WTC11 (cell line): ENCODE data around the gene LGI4.
A peak's percentile ranks its signal among the peaks of the same experiment; 100 is the strongest.

Experiments used
- NFYB ChIP-seq: sonication (generic); formaldehyde crosslinking; conservative IDR thresholded peaks from 2 replicates; pipeline ENCODE4 v1.8.0; 2022; ENCODE audit warnings: low read depth, missing genetic modification reagents
- NR1H2 ChIP-seq: sonication (generic); formaldehyde crosslinking; IDR thresholded peaks from 2 replicates; pipeline ENCODE4 v1.9.0; 2021; ENCODE audit warnings: mild to moderate bottlenecking, moderate library complexity, missing genetic modification reagents
- SMAD4 ChIP-seq: sonication (generic); formaldehyde crosslinking; IDR thresholded peaks from 2 replicates; pipeline ENCODE4 v1.8.0; 2022; ENCODE audit warnings: mild to moderate bottlenecking, missing genetic modification reagents
- TP53 ChIP-seq: sonication (generic); formaldehyde crosslinking; IDR thresholded peaks from 2 replicates; pipeline ENCODE4 v1.8.1; 2023; ENCODE audit warnings: mild to moderate bottlenecking, missing genetic modification reagents
- TF ChIP-seq, protein P1 (sequence below): fragments of 200-600 bp; IDR thresholded peaks from 2 replicates; pipeline ENCODE4 v1.8.0; 2022; ENCODE audit warnings: antibody characterized with exemption
- TF ChIP-seq, protein P2 (sequence below): sonication (generic); formaldehyde crosslinking; IDR thresholded peaks from 2 replicates; pipeline ENCODE4 v1.8.0; 2022; ENCODE audit warnings: mild to moderate bottlenecking, missing genetic modification reagents
- TF ChIP-seq, protein P3 (sequence below): sonication (generic); formaldehyde crosslinking; IDR thresholded peaks from 2 replicates; pipeline ENCODE4 v1.8.0; 2022; ENCODE audit warnings: mild to moderate bottlenecking, missing genetic modification reagents
- TF ChIP-seq, protein P4 (sequence below): sonication (generic); formaldehyde crosslinking; IDR thresholded peaks from 2 replicates; pipeline ENCODE4 v1.8.1; 2022; ENCODE audit warnings: low read depth, missing genetic modification reagents, borderline replicate concordance
- TF ChIP-seq, protein P5 (sequence below): fragments of 250-450 bp; sonication (Bioruptor Pico); IDR thresholded peaks from 2 replicates; pipeline ENCODE4 v1.9.0; 2021; ENCODE audit warnings: moderate library complexity, mild to moderate bottlenecking, inconsistent platforms, borderline replicate concordance
- TF ChIP-seq, protein P6 (sequence below): sonication (generic); formaldehyde crosslinking; IDR thresholded peaks from 2 replicates; pipeline ENCODE4 v1.8.0; 2023; ENCODE audit warnings: missing genetic modification reagents, mild to moderate bottlenecking, borderline replicate concordance
- TF ChIP-seq, protein P7 (sequence below): sonication (generic); formaldehyde crosslinking; IDR thresholded peaks from 2 replicates; pipeline ENCODE4 v1.8.1; 2022; ENCODE audit warnings: low read depth, mild to moderate bottlenecking, moderate library complexity, missing genetic modification reagents, borderline replicate concordance
- TF ChIP-seq, protein P8 (sequence below): fragments of 250-450 bp; sonication (Bioruptor Pico); conservative IDR thresholded peaks from 2 replicates; pipeline ENCODE4 v1.9.0; 2021; ENCODE audit warnings: mild to moderate bottlenecking
- TF ChIP-seq, protein P9 (sequence below): sonication (generic); formaldehyde crosslinking; conservative IDR thresholded peaks from 2 replicates; pipeline ENCODE4 v1.8.1; 2022; ENCODE audit warnings: mild to moderate bottlenecking, missing genetic modification reagents

DNA sequence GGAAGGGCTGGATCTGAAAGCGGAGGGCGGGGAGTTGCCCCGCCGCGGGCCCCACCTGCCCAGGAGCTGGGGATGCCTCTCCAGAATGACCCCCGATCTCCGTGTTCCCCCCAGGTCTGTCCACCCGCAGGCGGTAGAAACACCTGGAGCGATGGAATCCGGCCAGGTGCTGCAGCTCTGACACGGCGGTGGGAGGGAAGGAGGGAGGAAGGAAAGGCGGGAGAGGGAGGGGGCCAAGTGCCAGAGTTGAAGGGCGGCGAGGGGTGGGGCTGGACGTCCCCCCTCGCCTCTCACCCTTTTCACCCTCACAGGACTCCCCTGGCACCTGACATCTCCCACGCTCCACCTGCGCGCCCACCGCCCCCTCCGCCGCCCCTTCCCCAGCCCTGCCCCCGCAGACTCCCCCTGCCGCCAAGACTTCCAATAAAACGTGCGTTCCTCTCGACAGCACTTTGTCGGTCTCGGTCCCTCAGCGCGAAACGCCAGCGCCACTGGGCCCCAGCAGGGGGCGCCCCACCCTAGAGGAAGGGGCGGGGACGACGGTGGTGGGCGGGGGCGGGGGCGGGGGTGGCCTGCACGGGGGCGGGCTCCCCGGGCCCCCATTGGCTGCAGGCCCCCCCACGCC lies 7.9 kb upstream of the LGI4 start:
- TF ChIP-seq, protein P1, sequence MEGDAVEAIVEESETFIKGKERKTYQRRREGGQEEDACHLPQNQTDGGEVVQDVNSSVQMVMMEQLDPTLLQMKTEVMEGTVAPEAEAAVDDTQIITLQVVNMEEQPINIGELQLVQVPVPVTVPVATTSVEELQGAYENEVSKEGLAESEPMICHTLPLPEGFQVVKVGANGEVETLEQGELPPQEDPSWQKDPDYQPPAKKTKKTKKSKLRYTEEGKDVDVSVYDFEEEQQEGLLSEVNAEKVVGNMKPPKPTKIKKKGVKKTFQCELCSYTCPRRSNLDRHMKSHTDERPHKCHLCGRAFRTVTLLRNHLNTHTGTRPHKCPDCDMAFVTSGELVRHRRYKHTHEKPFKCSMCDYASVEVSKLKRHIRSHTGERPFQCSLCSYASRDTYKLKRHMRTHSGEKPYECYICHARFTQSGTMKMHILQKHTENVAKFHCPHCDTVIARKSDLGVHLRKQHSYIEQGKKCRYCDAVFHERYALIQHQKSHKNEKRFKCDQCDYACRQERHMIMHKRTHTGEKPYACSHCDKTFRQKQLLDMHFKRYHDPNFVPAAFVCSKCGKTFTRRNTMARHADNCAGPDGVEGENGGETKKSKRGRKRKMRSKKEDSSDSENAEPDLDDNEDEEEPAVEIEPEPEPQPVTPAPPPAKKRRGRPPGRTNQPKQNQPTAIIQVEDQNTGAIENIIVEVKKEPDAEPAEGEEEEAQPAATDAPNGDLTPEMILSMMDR, result peak; percentile 71
- TF ChIP-seq, protein P2, sequence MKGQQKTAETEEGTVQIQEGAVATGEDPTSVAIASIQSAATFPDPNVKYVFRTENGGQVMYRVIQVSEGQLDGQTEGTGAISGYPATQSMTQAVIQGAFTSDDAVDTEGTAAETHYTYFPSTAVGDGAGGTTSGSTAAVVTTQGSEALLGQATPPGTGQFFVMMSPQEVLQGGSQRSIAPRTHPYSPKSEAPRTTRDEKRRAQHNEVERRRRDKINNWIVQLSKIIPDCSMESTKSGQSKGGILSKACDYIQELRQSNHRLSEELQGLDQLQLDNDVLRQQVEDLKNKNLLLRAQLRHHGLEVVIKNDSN (CRISPR knock-in tag), result no peak
- TF ChIP-seq, protein P3, sequence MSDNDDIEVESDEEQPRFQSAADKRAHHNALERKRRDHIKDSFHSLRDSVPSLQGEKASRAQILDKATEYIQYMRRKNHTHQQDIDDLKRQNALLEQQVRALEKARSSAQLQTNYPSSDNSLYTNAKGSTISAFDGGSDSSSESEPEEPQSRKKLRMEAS (CRISPR knock-in tag), result 0 out of 2 replicates have a peak, but pooled peaks have one; percentile 4
- TF ChIP-seq, protein P4, sequence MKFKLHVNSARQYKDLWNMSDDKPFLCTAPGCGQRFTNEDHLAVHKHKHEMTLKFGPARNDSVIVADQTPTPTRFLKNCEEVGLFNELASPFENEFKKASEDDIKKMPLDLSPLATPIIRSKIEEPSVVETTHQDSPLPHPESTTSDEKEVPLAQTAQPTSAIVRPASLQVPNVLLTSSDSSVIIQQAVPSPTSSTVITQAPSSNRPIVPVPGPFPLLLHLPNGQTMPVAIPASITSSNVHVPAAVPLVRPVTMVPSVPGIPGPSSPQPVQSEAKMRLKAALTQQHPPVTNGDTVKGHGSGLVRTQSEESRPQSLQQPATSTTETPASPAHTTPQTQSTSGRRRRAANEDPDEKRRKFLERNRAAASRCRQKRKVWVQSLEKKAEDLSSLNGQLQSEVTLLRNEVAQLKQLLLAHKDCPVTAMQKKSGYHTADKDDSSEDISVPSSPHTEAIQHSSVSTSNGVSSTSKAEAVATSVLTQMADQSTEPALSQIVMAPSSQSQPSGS, result no peak
- TF ChIP-seq, protein P5, sequence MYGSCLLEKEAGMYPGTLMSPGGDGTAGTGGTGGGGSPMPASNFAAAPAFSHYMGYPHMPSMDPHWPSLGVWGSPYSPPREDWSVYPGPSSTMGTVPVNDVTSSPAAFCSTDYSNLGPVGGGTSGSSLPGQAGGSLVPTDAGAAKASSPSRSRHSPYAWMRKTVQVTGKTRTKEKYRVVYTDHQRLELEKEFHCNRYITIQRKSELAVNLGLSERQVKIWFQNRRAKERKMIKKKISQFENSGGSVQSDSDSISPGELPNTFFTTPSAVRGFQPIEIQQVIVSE (CRISPR knock-in tag), result no peak
- no peak for TF ChIP-seq SMAD4
- no peak for TF ChIP-seq NR1H2 (CRISPR knock-in tag)
- TF ChIP-seq, protein P6, sequence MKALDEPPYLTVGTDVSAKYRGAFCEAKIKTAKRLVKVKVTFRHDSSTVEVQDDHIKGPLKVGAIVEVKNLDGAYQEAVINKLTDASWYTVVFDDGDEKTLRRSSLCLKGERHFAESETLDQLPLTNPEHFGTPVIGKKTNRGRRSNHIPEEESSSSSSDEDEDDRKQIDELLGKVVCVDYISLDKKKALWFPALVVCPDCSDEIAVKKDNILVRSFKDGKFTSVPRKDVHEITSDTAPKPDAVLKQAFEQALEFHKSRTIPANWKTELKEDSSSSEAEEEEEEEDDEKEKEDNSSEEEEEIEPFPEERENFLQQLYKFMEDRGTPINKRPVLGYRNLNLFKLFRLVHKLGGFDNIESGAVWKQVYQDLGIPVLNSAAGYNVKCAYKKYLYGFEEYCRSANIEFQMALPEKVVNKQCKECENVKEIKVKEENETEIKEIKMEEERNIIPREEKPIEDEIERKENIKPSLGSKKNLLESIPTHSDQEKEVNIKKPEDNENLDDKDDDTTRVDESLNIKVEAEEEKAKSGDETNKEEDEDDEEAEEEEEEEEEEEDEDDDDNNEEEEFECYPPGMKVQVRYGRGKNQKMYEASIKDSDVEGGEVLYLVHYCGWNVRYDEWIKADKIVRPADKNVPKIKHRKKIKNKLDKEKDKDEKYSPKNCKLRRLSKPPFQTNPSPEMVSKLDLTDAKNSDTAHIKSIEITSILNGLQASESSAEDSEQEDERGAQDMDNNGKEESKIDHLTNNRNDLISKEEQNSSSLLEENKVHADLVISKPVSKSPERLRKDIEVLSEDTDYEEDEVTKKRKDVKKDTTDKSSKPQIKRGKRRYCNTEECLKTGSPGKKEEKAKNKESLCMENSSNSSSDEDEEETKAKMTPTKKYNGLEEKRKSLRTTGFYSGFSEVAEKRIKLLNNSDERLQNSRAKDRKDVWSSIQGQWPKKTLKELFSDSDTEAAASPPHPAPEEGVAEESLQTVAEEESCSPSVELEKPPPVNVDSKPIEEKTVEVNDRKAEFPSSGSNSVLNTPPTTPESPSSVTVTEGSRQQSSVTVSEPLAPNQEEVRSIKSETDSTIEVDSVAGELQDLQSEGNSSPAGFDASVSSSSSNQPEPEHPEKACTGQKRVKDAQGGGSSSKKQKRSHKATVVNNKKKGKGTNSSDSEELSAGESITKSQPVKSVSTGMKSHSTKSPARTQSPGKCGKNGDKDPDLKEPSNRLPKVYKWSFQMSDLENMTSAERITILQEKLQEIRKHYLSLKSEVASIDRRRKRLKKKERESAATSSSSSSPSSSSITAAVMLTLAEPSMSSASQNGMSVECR (CRISPR knock-in tag), result no peak
- TF ChIP-seq, protein P7, sequence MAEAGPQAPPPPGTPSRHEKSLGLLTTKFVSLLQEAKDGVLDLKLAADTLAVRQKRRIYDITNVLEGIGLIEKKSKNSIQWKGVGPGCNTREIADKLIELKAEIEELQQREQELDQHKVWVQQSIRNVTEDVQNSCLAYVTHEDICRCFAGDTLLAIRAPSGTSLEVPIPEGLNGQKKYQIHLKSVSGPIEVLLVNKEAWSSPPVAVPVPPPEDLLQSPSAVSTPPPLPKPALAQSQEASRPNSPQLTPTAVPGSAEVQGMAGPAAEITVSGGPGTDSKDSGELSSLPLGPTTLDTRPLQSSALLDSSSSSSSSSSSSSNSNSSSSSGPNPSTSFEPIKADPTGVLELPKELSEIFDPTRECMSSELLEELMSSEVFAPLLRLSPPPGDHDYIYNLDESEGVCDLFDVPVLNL, result no peak
- TF ChIP-seq TP53, result no peak
- TF ChIP-seq, protein P8, sequence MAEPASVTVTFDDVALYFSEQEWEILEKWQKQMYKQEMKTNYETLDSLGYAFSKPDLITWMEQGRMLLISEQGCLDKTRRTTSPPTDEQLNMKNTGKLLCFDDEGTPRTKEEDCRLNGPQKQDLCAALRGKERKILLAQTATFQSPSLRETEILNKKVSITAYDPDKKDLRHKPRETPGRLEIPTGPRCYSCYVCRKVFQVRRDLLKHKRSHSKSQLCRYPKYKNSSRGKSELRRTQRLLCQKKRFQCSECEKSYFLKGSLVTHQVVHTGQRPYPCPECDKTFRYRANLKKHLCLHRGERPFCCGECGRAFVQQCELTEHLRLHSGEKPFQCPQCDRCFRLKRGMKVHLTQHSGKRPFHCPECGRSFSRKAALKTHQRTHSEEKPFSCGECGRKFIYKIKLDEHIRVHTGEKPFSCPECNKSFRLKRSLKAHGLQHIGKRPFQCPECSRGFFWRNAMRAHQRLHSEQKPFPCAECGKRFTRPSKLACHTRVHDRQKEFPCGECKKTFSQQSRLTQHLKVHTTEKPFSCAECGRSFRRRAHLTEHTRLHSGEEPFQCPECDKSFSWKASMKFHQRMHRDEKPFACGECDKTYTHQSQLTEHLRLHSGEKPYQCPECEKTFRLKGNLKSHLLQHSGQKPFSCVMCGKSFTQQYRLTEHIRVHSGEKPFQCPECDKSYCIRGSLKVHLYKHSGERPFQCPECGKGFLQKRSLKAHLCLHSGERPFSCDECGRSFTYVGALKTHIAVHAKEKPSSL, result no peak
- TF ChIP-seq, protein P9, sequence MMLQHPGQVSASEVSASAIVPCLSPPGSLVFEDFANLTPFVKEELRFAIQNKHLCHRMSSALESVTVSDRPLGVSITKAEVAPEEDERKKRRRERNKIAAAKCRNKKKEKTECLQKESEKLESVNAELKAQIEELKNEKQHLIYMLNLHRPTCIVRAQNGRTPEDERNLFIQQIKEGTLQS (CRISPR knock-in tag), result no peak
- no peak for TF ChIP-seq NFYB (CRISPR knock-in tag)
